NCI-H1105 treated with DMSO at 0.1 percent for 48 hours (cell line): ENCODE measurements around the gene OR8K5.
"Not testable (repeated sequence)": the region's sequence is repeated elsewhere in the genome, so short reads cannot be mapped to it uniquely, and the experiment has no call there.

Experiments used
- DNase-seq: peaks from one replicate; lab custom pipeline; 2025; lab: John Stamatoyannopoulos, UW

OR8K5 gene, protein sequence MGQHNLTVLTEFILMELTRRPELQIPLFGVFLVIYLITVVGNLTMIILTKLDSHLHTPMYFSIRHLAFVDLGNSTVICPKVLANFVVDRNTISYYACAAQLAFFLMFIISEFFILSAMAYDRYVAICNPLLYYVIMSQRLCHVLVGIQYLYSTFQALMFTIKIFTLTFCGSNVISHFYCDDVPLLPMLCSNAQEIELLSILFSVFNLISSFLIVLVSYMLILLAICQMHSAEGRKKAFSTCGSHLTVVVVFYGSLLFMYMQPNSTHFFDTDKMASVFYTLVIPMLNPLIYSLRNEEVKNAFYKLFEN

GRCh38 chr11:56160217-56160616 lies at the start of gene OR8K5:
OR8K5 (minus strand) TSS chr11:56160317; CDS start chr11:56160317, 0 bp downstream.
- no peak for DNase-seq

DNA sequence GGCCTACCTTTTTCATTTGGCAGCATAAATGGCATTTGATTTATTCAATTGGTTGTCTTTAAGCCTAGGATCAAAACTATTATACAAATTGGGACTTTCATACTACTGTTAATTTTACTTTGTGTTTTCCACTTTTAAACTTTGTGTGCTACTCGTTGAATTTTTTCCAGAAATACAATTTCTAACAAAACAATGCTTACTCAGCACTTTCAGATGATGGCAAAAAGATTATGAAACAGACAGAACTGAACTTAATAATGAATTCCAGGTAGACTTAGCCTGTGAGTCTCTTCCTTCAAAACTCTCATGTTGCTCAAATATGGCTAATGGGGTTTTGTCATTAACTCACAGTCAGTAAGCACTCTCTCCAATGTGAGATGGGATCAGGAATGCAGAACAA lies 47.7 kb upstream of the OR8K5 start:
- DNase-seq: no peak

DNA sequence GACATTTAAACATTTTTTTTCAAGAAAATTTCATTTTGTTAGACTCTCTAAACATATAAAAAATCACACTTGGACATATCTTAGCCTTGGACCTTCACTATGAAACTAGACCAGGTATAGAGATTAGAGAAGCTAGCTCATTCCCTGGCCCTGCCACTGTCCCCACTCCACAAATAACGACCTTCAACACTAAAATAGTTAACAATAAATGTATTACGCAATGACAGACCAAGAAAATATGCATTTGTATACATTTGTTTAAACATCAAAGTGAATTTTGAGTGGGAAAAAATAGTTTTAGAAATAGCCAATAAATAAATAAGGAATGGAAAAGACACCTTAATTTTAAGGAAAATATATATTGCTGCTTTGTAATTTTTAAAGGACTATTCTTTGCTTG lies 37.2 kb upstream of the OR8K5 start:
- no peak for DNase-seq

DNA sequence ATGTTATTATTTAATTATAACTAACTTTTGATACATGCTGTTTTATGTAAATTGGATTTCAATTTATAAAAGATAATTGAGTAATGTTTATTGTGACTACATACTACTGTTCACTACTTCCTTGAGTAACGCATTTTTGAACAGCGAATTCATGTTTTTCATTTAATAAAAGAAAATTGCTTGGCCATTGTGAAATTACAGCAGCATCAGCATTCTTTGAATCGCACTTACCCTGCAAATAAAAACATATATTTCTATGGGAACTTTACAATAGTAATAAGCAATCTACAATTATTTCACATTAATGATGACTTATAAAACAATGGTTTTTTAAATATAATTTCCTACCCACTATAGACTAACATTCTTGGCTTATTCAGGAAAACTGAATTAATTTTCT lies 36.6 kb upstream of the OR8K5 start:
- no peak for DNase-seq

DNA sequence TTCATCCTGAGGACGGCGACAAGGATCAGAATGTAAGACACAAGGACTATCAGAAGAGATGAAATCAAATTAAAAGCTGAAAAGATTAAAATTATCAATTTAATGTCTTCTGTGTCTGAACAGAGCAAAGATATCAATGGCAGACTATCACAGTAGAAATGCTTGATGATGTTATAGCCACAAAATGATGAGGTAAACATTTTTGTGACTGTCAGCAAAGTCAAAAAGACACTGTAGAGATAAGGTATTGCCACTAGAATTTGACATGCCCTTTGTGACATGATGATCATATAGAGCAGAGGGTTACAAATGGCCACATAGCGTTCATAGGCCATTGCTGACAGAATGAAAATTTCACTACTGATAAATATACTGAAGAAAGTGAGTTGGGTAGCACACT lies 28.5 kb upstream of the OR8K5 start:
- DNase-seq: no peak

DNA sequence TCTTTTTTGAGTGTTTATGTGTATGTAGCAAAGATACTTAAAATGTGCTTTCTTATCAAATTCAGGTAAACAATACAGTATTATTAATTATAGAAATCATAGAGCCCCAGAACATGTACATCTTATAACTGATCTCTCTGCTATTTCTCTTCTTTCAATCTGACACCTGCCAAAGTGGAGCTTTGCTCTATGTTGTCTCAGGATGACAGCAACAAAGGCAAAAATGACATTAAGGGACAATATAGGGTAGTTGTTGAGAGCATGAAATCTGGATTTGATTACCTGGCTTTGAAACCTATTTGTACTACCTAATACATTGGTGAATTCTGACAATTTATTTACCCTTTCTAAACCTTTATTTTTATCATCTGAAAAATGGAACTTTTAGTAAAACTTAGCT lies 23.3 kb upstream of the OR8K5 start:
- no peak for DNase-seq

DNA sequence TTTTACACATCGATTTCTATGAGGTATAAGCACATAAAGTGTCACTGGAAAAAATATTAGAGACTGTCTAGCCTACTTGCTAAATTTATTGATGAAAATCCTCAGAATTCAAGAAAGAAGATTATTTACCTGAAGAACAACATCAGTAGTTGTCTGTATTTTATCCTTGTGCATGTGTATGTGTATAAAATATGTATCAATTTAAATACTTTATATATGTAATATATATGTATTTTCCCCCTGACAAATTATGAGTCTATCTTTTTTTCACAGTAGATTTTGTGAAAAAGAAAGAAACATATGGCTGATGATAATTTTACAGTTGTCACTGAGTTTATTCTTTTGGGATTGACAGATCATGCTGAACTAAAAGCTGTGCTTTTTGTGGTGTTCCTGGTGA lies 16.2 kb upstream of the OR8K5 start, which contains the start of gene OR5J2:
OR5J2 (plus strand) TSS at position 301 of the 400 bp plus-strand sequence; CDS start at position 301, 0 bp downstream.
- no peak for DNase-seq

GRCh38 chr11:56172256-56172830 lies 12.2 kb upstream of the OR8K5 start:
- DNase-seq: no peak

DNA sequence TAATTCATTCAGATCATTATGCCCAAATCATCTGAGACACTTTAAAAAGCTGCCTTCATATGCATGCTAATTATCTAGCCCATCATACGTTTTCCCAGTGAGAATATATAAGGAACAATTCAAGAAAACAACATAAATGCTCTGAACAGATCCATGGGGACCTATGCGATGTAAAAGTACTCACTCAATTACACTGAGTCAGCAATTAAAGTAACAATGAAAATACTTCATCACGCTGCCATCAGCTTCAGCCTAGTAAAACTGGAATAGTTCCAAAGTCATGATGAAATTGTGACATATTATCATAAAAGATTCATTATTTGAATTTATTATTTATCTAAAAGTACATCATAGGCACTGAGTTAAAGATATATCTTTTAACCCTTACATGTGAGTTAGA lies 3.7 kb upstream of the OR8K5 start:
- no peak for DNase-seq

- no peak for DNase-seq
Observed at GRCh38 chr11:56152333-56152732, 7.8 kb downstream of the OR8K5 start.

DNA sequence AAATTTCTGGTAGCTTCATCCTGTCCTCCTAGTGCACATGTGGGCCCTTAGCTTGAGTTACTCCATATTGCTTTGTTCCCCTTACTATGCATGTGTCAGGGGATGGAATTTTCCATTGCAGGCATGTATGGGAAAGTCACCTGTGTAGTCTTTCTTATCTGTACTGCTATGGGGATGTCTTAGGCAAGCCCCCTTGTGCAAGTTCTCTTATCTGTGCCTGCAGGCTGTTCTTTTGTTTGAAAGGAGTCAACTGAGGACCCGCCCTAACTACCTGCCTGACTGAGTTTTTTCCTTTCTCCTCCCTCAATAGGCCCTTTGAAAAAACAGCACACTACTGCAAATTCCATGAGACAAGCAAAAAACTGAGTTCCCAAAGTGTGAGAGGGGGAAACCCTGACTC lies 8.7 kb downstream of the OR8K5 start:
- no peak for DNase-seq

DNA sequence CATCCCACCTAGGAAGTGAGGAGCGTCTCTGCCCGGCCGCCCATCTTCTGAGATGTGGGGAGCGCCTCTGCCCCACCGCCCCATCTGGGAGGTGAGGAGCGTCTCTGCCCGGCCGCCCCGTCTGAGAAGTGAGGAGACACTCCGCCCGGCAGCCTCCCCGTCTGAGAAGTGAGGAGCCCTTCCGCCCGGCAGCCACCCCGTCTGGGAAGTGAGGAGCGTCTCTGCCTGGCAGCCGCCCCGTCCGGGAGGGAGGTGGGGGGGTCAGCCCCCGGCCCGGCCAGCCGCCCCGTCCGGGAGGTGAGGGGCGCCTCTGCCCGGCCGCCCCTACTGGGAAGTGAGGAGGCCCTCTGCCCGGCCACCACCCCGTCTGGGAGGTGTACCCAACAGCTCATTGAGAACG lies 16.4 kb downstream of the OR8K5 start:
- not testable (repeated sequence) for DNase-seq

DNA sequence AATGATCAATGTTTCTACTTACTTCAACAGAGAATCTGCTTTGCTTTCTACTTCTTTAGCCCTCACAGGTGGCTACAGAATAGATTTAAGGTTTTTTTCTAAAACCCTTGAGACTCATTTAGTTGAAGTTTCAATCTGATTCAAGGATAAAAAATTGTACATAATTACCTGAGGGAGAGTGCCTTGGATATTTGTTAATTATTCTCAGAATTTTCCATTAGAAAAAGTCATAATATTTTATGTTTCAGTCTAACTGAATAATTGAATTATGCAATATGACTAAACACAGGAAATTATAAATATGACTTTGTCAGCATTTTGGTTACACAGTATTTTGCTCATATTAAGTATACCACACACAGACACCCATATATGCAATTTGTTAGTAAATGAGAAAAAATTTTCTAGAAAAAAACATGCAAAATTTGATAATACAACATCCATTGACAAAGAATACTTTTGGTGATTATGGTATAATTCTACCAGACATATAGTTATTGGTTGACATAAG lies 19.9 kb downstream of the OR8K5 start, which contains the start of gene OR8J3:
OR8J3 (minus strand) TSS at position 51 of the 511 bp plus-strand sequence. CDS start 2,483 bp downstream, outside the sequence.
- no peak for DNase-seq

DNA sequence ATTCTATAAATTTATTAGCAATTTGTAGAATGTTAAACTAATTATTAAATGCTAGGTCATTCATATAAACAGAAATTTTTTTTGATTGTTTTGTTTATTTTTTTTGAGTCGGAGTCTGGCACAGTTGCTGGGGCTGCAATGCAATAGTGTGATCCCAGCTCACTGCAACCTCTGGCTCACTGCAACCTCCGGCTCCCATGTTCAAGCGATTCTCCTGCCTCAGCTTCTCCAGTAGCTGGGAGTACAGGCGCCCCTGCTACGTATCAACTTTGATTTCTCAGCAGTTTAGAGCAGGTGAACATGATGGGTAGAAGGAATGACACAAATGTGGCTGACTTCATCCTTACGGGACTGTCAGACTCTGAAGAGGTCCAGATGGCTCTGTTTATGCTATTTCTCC lies 38.0 kb downstream of the OR8K5 start, which contains the start of gene OR8H3:
OR8H3 (plus strand) TSS at position 301 of the 400 bp plus-strand sequence; CDS start at position 301, 0 bp downstream.
- no peak for DNase-seq
